HG03196 (cell line): Measurements from ENCODE around the gene TUBGCP6.

Source experiments
- ATAC-seq: cut with Tn5 transposase; IDR thresholded peaks from one replicate; pipeline ENCODE4 v1.9.1; 2021; ENCODE audit not compliant: unreplicated experiment

TUBGCP6 gene

GRCh38 chr22:50184004-50184901 is 60.6 kb downstream of the TUBGCP6 start:
- no peak for ATAC-seq

GRCh38 chr22:50183141-50183971 is 61.5 kb downstream of the TUBGCP6 start:
- ATAC-seq = no peak

GRCh38 chr22:50182176-50183081 is 62.4 kb downstream of the TUBGCP6 start:
- ATAC-seq = no peak

- no peak for ATAC-seq
These were observed 63.9 kb downstream of the TUBGCP6 start for GRCh38 chr22:50180727-50181521.

- no peak for ATAC-seq
These were observed 64.7 kb downstream of the TUBGCP6 start for GRCh38 chr22:50179937-50180726.

GRCh38 chr22:50178871-50179869 is 65.7 kb downstream of the TUBGCP6 start:
- no peak for ATAC-seq

- ATAC-seq = no peak
These were observed 66.4 kb downstream of the TUBGCP6 start for GRCh38 chr22:50178471-50178864.

- ATAC-seq = no peak
These were observed 67.0 kb downstream of the TUBGCP6 start for GRCh38 chr22:50177537-50178470.

GRCh38 chr22:50176850-50177536 is 67.8 kb downstream of the TUBGCP6 start:
- no peak for ATAC-seq

GRCh38 chr22:50175921-50176849 is 68.6 kb downstream of the TUBGCP6 start:
- ATAC-seq = no peak

- ATAC-seq = no peak
These were observed 69.7 kb downstream of the TUBGCP6 start for GRCh38 chr22:50175191-50175461.

- no peak for ATAC-seq
These were observed 70.2 kb downstream of the TUBGCP6 start for GRCh38 chr22:50174382-50175190.

- no peak for ATAC-seq
These were observed 70.9 kb downstream of the TUBGCP6 start for GRCh38 chr22:50173983-50174355.

GRCh38 chr22:50173311-50173982 is 71.4 kb downstream of the TUBGCP6 start:
- no peak for ATAC-seq
